Loucy (cell line): ENCODE results near the gene TRNP1.

Source experiments
- H2AFZ ChIP-seq: fragments of 200-600 bp; sonication (generic); 2 replicates; pipeline ENCODE4 v1.6.0; 2016; ENCODE audit warnings: antibody characterized with exemption, mild to moderate bottlenecking, low read length, moderate library complexity
- H3F3A ChIP-seq: fragments of 200-600 bp; 2 replicates; pipeline ENCODE4 v1.6.0; 2016; ENCODE audit warnings: antibody characterized with exemption, low read depth, mild to moderate bottlenecking
- H3K27me3 ChIP-seq: fragments of 200-600 bp; sonication (generic); 2 replicates; pipeline ENCODE4 v1.6.1; 2014; ENCODE audit warnings: low read length, mild to moderate bottlenecking; ENCODE audit not compliant: insufficient read depth, poor library complexity, severe bottlenecking
- H3K36me3 ChIP-seq: fragments of 200-600 bp; sonication (generic); 2 replicates; pipeline ENCODE4 v1.6.1; 2016; ENCODE audit warnings: low read length; ENCODE audit not compliant: insufficient read depth
- H3K4me1 ChIP-seq: fragments of 200-600 bp; sonication (generic); 2 replicates; pipeline ENCODE4 v1.5.1; 2014; ENCODE audit warnings: low read length, mild to moderate bottlenecking; ENCODE audit not compliant: insufficient read depth, poor library complexity, severe bottlenecking
- H3K4me2 ChIP-seq: fragments of 200-600 bp; sonication (generic); 2 replicates; pipeline ENCODE4 v1.6.0; 2014; ENCODE audit warnings: antibody characterized with exemption, low read length, low read depth, mild to moderate bottlenecking; ENCODE audit not compliant: poor library complexity, severe bottlenecking
- H3K4me3 ChIP-seq: fragments of 200-600 bp; sonication (generic); 2 replicates; pipeline ENCODE4 v1.5.1; 2014; ENCODE audit warnings: low read length, mild to moderate bottlenecking, mixed read lengths; ENCODE audit not compliant: poor library complexity, severe bottlenecking
- H3K79me2 ChIP-seq: fragments of 200-600 bp; sonication (generic); 2 replicates; pipeline ENCODE4 v1.6.1; 2014; ENCODE audit warnings: low read length; ENCODE audit not compliant: insufficient read depth
- H3K9ac ChIP-seq: fragments of 200-600 bp; sonication (generic); 2 replicates; pipeline ENCODE4 v1.6.0; 2014; ENCODE audit warnings: mild to moderate bottlenecking, low read depth, low read length, moderate library complexity; ENCODE audit not compliant: poor library complexity, severe bottlenecking
- H3K9me2 ChIP-seq: fragments of 200-600 bp; sonication (generic); replicated peaks from 2 replicates; pipeline ENCODE4 v1.6.1; 2016; ENCODE audit warnings: low read depth, low read length, mixed read lengths
- H3K9me3 ChIP-seq: fragments of 200-600 bp; sonication (generic); 2 replicates; pipeline ENCODE4 v1.6.1; 2014; ENCODE audit warnings: mild to moderate bottlenecking, antibody characterized with exemption, low read length, low read depth; ENCODE audit not compliant: insufficient read depth
- H4K20me1 ChIP-seq: fragments of 200-600 bp; sonication (generic); 2 replicates; pipeline ENCODE4 v1.6.0; 2014; ENCODE audit warnings: antibody characterized with exemption, low read length, mild to moderate bottlenecking; ENCODE audit not compliant: insufficient read depth, poor library complexity, severe bottlenecking
- EZH2phosphoT487 ChIP-seq: fragments of 200-600 bp; IDR thresholded peaks from 2 replicates; pipeline ENCODE4 v1.6.1; 2018; ENCODE audit warnings: antibody characterized with exemption, mild to moderate bottlenecking, moderate library complexity, borderline replicate concordance
- TF ChIP-seq, protein P1 (sequence below): fragments of 200-600 bp; sonication (generic); conservative IDR thresholded peaks from 2 replicates; pipeline ENCODE4 v1.5.1; 2014; ENCODE audit warnings: mild to moderate bottlenecking, antibody characterized with exemption, low read length

TRNP1 gene

GRCh38 chr1:26999440-26999987 is 6.0 kb downstream of the TRNP1 start:
- H3K9me2 ChIP-seq = no peaks in the 10 kb centered on the region
- TF ChIP-seq, protein P1, sequence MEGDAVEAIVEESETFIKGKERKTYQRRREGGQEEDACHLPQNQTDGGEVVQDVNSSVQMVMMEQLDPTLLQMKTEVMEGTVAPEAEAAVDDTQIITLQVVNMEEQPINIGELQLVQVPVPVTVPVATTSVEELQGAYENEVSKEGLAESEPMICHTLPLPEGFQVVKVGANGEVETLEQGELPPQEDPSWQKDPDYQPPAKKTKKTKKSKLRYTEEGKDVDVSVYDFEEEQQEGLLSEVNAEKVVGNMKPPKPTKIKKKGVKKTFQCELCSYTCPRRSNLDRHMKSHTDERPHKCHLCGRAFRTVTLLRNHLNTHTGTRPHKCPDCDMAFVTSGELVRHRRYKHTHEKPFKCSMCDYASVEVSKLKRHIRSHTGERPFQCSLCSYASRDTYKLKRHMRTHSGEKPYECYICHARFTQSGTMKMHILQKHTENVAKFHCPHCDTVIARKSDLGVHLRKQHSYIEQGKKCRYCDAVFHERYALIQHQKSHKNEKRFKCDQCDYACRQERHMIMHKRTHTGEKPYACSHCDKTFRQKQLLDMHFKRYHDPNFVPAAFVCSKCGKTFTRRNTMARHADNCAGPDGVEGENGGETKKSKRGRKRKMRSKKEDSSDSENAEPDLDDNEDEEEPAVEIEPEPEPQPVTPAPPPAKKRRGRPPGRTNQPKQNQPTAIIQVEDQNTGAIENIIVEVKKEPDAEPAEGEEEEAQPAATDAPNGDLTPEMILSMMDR = no peak
- no peak for TF ChIP-seq EZH2phosphoT487
- H4K20me1 ChIP-seq = no peaks in the 10 kb centered on the region
- H2AFZ ChIP-seq = no peak overlapping the region
- H3K36me3 ChIP-seq = no peaks in the 10 kb centered on the region
- no peak overlapping the region for H3K4me3 ChIP-seq
- peaks cover 11% of the 10 kb centered on the region for H3K4me1 ChIP-seq
- H3K9ac ChIP-seq = no peak overlapping the region
- H3K27me3 ChIP-seq = no peaks in the 10 kb centered on the region
- H3K4me2 ChIP-seq = no peak overlapping the region
- H3K79me2 ChIP-seq = no peaks in the 10 kb centered on the region
- H3K9me3 ChIP-seq = no peaks in the 10 kb centered on the region
- H3F3A ChIP-seq = no peaks in the 10 kb centered on the region

GRCh38 chr1:27000090-27000816 is 6.8 kb downstream of the TRNP1 start:
- Histone ChIP-seq H3F3A (no peaks in the 10 kb centered on the region), H3K9ac (no peak overlapping the region)

GRCh38 chr1:27000817-27001460 is 7.4 kb downstream of the TRNP1 start:
- Histone ChIP-seq H3K4me2 (no peak overlapping the region), H3K79me2 (no peaks in the 10 kb centered on the region), H3K9ac (no peak overlapping the region), H2AFZ (no peak overlapping the region), H3F3A (no peaks in the 10 kb centered on the region), H3K9me3 (no peaks in the 10 kb centered on the region), H4K20me1 (no peaks in the 10 kb centered on the region), H3K36me3 (no peaks in the 10 kb centered on the region), H3K9me2 (no peaks in the 10 kb centered on the region), H3K27me3 (no peaks in the 10 kb centered on the region), H3K4me3 (no peak overlapping the region), H3K4me1 (peaks cover 11% of the 10 kb centered on the region)
- TF ChIP-seq, protein P1 = no peak
- no peak for TF ChIP-seq EZH2phosphoT487

More at GRCh38 chr1:27000090-27000816, 6.8 kb downstream of the TRNP1 start:
- H3K27me3 ChIP-seq = no peaks in the 10 kb centered on the region
- TF ChIP-seq EZH2phosphoT487 = no peak
- TF ChIP-seq, protein P1 = no peak
- H2AFZ ChIP-seq = no peak overlapping the region
- H3K4me1 ChIP-seq = peaks cover 11% of the 10 kb centered on the region
- H3K36me3 ChIP-seq = no peaks in the 10 kb centered on the region
- H3K79me2 ChIP-seq = no peaks in the 10 kb centered on the region
- no peak overlapping the region for H3K4me2 ChIP-seq
- H3K9me3 ChIP-seq = no peaks in the 10 kb centered on the region
- H3K4me3 ChIP-seq = no peak overlapping the region
- no peaks in the 10 kb centered on the region for H3K9me2 ChIP-seq
- no peaks in the 10 kb centered on the region for H4K20me1 ChIP-seq
